ENCODE results near the gene MTX1. TPM values are rescaled to one million over a fixed set of nuclear protein-coding genes. Genes with fewer than 3 reads are reported as not detected.
"Not testable (repeated sequence)": the region's sequence is repeated elsewhere in the genome, so short reads cannot be mapped to it uniquely, and the experiment has no call there.

MTX1 gene
- total RNA-seq, 4 donors from 2014 or later, result 14.4 to 26.9 (median 24.6) TPM

DNA sequence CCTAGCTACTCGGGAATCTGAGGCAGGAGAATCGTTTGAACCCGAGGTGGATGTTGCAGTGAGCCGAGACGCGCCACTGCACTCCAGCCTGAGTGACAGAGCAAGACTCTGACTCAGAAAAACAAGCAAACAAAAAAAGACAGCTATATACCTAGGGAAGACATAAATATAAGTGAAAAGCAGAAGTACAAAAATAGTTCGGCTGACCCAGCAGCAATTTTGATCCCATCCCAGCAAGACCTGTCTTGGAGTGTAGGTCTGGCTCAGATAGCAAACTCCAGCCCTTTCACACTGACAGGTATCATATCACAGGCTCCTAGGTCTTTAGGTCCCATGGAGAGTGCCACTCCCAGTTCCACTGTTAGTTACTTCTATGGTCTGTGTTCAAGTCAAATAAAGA is 14.6 kb downstream of the MTX1 start:
- TF ChIP-seq, protein P1, sequence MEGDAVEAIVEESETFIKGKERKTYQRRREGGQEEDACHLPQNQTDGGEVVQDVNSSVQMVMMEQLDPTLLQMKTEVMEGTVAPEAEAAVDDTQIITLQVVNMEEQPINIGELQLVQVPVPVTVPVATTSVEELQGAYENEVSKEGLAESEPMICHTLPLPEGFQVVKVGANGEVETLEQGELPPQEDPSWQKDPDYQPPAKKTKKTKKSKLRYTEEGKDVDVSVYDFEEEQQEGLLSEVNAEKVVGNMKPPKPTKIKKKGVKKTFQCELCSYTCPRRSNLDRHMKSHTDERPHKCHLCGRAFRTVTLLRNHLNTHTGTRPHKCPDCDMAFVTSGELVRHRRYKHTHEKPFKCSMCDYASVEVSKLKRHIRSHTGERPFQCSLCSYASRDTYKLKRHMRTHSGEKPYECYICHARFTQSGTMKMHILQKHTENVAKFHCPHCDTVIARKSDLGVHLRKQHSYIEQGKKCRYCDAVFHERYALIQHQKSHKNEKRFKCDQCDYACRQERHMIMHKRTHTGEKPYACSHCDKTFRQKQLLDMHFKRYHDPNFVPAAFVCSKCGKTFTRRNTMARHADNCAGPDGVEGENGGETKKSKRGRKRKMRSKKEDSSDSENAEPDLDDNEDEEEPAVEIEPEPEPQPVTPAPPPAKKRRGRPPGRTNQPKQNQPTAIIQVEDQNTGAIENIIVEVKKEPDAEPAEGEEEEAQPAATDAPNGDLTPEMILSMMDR (IDR thresholded peaks at IDR 0.05 in 4 of 5, conservative IDR thresholded peaks at IDR 0.05 in 1 of 5), result no peak
- no peak for TF ChIP-seq POLR2A (IDR thresholded peaks at IDR 0.05)
- Histone ChIP-seq H3K36me3 (no peaks in the 10 kb centered on the region), H3K4me3 (no peak overlapping the region), H3K9me3 (no peaks in the 10 kb centered on the region), H3K4me1 (peaks cover 8 to 13% of the 10 kb centered on the region in 2 donors), H3K27me3 (no peaks in the 10 kb centered on the region), H3K27ac (no peak overlapping the region)
- in situ Hi-C loops (cut with MboI; ENCODE audit: low sequenced_read_pairs in 4 of 4) (no loop called here), intact Hi-C loops (cut with DNase I; ENCODE audit: low total_unique reads) (no loop called here)
- DNase-seq (no peak), ATAC-seq (no peak)

DNA sequence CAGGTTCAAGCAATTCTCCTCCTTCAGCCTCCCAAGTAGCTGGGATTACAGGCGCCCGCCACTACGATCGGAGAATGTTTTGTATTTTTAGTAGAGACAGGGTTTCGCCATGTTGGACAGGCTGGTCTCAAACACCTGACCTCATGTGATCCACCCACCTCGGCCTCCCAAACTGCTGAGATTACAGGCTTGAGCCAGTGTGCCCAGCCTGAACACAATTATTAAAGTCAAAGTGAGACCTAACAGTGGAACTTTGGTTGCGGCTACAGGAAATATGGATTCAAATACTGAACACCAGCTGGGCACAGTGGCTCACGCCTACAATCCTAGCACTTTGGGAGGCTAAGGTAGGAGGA is 16.9 kb downstream of the MTX1 start:
- H3K4me3 ChIP-seq; ATAC-seq; H3K27ac ChIP-seq; in situ Hi-C loops (cut with MboI; ENCODE audit: low sequenced_read_pairs in 4 of 4); H3K9me3 ChIP-seq; H3K36me3 ChIP-seq; H3K27me3 ChIP-seq; DNase-seq: not testable (repeated sequence)
- intact Hi-C loops (cut with DNase I; ENCODE audit: low total_unique reads), result loop anchor here (5.0 kb wide), 1 partner anchor 53 kb away; the partner anchor contains the start of genes KRTCAP2 and TRIM46
- H3K4me1 ChIP-seq, result peaks cover 8 to 15% of the 10 kb centered on the region in 2 donors

DNA sequence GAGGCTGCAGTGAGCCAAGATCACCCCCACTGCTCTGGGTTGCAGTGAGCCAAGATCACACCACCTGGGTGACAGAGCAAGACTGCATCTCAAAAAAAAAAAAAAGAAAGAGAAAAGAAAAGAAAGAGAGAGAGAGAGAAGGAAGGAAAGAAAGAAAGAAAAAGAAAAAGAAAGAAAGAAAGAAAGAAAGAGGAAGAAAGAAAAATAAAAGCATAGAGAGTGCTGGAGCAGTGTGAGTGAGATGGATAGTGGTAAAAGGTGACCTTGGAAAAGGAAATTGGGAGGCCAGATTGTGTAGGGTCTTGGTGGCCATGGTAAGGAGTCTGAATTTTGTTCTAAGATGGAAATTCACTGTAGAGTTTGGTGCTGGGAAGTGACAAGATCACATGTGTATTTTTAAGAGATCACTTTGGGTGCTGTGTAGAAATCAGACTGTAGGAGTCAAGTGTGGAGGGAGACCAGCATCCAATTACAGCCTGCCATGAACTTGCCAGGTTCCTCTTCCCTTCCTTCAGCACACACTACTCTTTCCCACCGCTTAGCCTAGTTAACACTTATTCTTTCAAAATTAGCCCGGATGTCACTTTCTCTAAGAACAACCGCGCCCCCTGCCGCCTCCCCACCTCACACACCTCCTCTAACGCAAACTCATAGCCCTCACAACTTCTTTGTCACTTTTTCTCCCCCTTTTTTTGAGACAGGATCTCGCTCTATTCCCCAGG is 17.9 kb downstream of the MTX1 start:
- no peaks in the 10 kb centered on the region for H3K36me3 ChIP-seq
- peak; percentile 33 to 53 for DNase-seq
- intact Hi-C loops (cut with DNase I; ENCODE audit: low total_unique reads) (loop anchor here (1.0 to 5.0 kb wide), 3 partner anchors 16 to 54 kb away; partner anchors contain the start of genes KRTCAP2, THBS3 and TRIM46), in situ Hi-C loops (cut with MboI; ENCODE audit: low sequenced_read_pairs in 4 of 4) (no loop called here)
- H3K9me3 ChIP-seq, result no peaks in the 10 kb centered on the region
- peaks cover 8 to 15% of the 10 kb centered on the region in 2 donors for H3K4me1 ChIP-seq
- peak overlapping the region; percentile 55 to 92 (median 70) for H3K4me3 ChIP-seq
- TF ChIP-seq, protein P1 (IDR thresholded peaks at IDR 0.05 in 4 of 5, conservative IDR thresholded peaks at IDR 0.05 in 1 of 5), result peak; percentile 22 to 62 (median 53)
- no peak for TF ChIP-seq POLR2A (IDR thresholded peaks at IDR 0.05)
- H3K27ac ChIP-seq, result peak overlapping the region; percentile 77 to 83 (median 78)
- ATAC-seq, result peak; percentile 29
- H3K27me3 ChIP-seq, result no peaks in the 10 kb centered on the region

DNA sequence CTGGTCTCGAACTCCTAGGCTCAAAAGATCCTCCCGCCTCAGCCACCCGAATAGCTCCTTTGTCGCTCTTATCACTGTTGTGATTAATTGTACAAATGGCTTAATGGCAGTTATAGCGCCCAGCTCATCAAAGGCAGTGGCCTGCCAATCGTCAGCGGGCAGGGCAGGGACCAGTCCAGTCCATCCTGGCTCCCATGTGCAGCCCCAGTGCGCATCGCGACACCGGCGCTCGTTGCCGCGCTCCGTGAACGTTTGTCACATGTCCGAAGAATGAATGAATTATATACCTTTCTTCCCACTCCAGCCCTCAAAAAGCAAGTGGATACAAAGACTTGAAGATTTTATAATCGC is 18.4 kb downstream of the MTX1 start:
- Histone ChIP-seq H3K27ac (peak overlapping the region; percentile 77 to 83 (median 78)), H3K4me1 (peaks cover 8 to 15% of the 10 kb centered on the region in 2 donors), H3K9me3 (no peaks in the 10 kb centered on the region), H3K36me3 (no peaks in the 10 kb centered on the region), H3K4me3 (peak overlapping the region; percentile 55 to 92 (median 70)), H3K27me3 (no peaks in the 10 kb centered on the region)
- DNase-seq, result peak in 1 of 2 donors; percentile 31
- peak; percentile 42 to 47 for ATAC-seq
- intact Hi-C loops (cut with DNase I; ENCODE audit: low total_unique reads) (loop anchor here (1.0 to 5.0 kb wide), 3 partner anchors 16 to 55 kb away; partner anchors contain the start of genes KRTCAP2, THBS3 and TRIM46), in situ Hi-C loops (cut with MboI; ENCODE audit: low sequenced_read_pairs in 4 of 4) (no loop called here)
- TF ChIP-seq, protein P1 (IDR thresholded peaks at IDR 0.05 in 4 of 5, conservative IDR thresholded peaks at IDR 0.05 in 1 of 5), result peak in 2 of 5 experiments; percentile 4 to 8
- TF ChIP-seq POLR2A (IDR thresholded peaks at IDR 0.05), result no peak

DNA sequence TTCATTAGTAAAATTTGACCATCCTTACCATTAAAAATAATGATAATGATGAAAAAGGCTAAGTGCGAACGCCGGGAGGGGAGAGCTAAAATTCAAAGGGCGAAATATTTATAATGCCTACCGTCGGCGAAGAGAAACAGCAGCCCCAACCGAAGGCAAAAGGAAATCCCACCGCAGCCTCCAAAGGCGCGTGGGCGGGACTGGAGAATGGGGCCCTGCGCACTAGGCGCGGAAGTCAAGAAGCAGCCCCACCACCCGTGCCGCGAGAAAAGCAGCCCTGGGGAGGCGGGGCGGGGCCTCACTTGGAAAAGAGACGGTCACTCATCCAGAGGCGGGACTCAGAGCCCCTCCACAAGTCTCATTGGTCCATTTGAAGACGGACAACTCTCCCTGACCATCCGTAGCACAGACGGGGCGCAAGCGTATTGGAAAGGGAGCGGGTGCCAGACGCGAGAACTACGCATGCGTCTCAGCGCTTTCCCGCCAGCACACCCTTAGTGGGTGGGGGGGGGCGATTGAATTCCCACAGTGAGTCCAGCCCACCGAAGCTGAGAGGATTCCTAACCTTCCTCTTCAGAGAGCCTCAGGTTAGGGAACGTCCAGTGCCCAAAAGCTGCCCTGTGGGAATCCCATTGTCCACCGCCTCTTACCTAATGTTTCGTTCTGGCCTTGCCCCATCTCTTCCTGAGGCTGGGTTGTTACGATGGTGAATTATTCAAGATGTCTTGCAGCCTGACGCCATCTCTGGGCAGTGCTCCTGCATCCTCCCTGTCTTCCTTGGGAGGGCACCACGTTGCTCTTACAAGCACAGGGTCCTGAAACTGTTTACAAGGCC is 19.0 kb downstream of the MTX1 start:
- in situ Hi-C loops (cut with MboI; ENCODE audit: low sequenced_read_pairs in 4 of 4) (no loop called here), intact Hi-C loops (cut with DNase I; ENCODE audit: low total_unique reads) (loop anchor here (2.0 to 5.0 kb wide), 2 partner anchors 15 to 55 kb away; partner anchors contain the start of genes KRTCAP2 and TRIM46)
- TF ChIP-seq, protein P1 (IDR thresholded peaks at IDR 0.05 in 4 of 5, conservative IDR thresholded peaks at IDR 0.05 in 1 of 5), result peak in 1 of 5 experiments; percentile 3
- peak; percentile 53 to 74 for TF ChIP-seq POLR2A (IDR thresholded peaks at IDR 0.05)
- peaks cover 8 to 15% of the 10 kb centered on the region in 2 donors for H3K4me1 ChIP-seq
- H3K36me3 ChIP-seq, result no peaks in the 10 kb centered on the region
- no peaks in the 10 kb centered on the region for H3K9me3 ChIP-seq
- peak; percentile 97 to 99 for DNase-seq
- no peaks in the 10 kb centered on the region for H3K27me3 ChIP-seq
- H3K4me3 ChIP-seq, result peak overlapping the region; percentile 55 to 92 (median 70)
- peak; percentile 99 to 100 for ATAC-seq
- peak overlapping the region; percentile 77 to 83 (median 78) for H3K27ac ChIP-seq

Data from gastrocnemius medialis (tissue), 4 donors.